Skin epidermis (tissue), 12 donors: Measurements from ENCODE around the gene CXCR3.
A peak's percentile ranks its signal among the peaks of the same experiment; 100 is the strongest.
"Not testable (repeated sequence)": the region's sequence is repeated elsewhere in the genome, so short reads cannot be mapped to it uniquely, and the experiment has no call there.

ENCODE experiments used
- H3K27ac ChIP-seq, 21 experiments: fragments of 200-600 bp; sonication (generic) in 11 of 21; one replicate each; pipeline ENCODE4 v1.5.0; 2020; ENCODE audit warnings: mild to moderate bottlenecking in 3 of 21, inconsistent platforms in 2 of 21, moderate library complexity in 2 of 21
- H3K4me3 ChIP-seq, 7 experiments: fragments of 200-600 bp; sonication (generic) in 2 of 7; one replicate each; pipeline ENCODE4 v1.5.0; 2020; ENCODE audit warnings: inconsistent platforms in 2 of 7, mild to moderate bottlenecking in 2 of 7, moderate library complexity in 1 of 7

CXCR3 gene

DNA sequence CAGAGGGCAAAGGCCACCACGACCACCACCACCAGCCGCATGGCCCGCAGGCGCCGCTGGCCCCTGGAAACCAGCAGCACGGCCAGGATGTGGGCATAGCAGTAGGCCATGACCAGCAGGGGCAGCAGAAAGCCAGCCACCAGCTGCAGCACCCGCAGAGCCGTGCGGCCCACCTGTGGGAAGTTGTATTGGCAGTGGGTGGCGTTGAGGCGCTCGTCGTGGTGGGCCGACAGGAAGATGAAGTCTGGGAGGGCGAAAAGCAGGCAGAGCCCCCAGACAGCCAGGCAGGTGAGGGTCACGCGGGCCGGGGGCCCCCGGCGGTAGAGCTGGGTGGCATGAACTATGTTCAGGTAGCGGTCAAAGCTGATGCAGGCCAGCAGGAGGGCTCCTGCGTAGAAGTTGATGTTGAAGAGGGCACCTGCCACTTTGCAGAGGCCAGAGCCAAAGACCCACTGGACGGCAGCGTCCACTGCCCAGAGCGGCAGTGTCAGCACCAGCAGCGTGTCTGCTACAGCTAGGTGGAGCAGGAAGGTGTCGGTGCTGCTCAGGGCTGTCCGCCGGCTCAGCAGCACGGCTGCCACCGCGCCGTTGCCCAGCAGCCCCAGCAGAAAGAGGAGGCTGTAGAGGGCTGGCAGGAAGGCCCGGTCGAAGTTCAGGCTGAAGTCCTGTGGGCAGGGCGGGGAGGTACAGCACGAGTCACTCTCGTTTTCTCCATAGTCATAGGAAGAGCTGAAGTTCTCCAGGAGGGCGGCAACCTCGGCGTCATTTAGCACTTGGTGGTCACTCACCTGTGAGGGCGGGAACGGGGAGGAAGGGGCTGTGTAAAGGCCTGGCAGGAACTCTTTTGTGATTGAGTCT, 1.4 kb downstream of the CXCR3 start:
- Histone ChIP-seq H3K27ac (peak overlapping the region in 9 of 21 experiments; percentile 11 to 93 (median 66)), H3K4me3 (peak overlapping the region in 4 of 7 experiments; percentile 1 to 20 (median 14))

DNA sequence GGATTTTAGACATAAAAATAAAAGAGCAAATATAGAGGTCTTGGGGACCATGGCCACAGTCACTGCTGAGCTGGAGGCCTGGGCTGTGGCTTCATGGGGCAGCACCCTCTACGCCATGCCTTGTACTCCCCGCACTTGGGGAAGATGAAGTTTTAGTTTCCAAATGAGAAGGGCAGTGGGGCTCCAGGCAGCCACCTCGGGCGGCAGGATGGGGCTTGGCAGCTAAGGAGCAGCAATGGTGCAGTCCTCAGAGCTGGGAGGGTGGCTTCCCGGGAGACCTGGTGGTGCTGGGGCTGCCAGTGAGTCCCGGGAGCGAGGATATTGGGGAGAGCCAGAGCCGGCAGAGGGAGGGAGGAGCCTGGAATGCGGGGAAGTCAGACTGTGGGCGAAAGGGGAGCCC, 2.4 kb downstream of the CXCR3 start:
- H3K4me3 ChIP-seq, result peak overlapping the region in 2 of 7 experiments; percentile 16 to 20
- peak overlapping the region in 6 of 21 experiments; percentile 44 to 93 (median 74) for H3K27ac ChIP-seq

DNA sequence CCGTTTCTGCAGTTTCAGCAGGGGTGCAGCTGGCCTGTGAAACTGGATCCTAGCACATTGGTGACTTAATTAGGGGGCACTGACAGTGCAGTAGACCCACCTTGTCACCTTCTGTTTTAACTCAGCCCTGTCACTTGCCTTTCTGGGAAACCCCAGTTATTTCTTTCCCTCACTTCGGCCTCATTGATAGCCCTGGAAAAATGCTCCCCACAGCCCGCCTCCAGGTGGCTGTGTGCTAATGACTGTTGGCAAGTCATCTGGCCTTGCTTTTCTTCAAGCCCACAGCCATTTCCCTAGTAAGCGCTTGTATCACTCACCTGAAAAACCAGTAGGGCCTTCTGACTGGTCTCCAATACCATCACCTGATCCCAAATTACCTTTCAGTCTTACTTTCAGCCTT, 3.3 kb downstream of the CXCR3 start:
- H3K4me3 ChIP-seq, result no peak overlapping the region
- H3K27ac ChIP-seq, result peak overlapping the region in 1 of 21 experiments; percentile 93

DNA sequence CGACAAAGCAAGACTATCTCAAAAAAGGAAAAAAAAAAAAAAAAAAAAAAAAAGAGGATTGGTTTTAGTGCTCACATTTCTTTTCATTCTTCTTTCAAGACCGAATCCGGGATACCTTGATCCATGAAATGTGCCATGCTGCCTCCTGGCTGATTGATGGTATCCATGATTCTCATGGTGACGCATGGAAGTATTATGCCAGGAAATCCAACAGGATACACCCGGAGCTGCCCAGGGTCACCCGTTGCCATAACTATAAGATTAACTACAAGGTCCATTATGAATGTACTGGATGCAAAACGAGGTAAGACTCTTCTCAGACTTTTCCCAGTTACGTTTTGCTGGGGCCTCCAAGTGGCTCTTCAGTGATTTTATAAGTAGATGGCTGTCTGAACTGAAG, 6.1 kb downstream of the CXCR3 start:
- H3K4me3 ChIP-seq, result no peak overlapping the region
- H3K27ac ChIP-seq, result no peak overlapping the region

DNA sequence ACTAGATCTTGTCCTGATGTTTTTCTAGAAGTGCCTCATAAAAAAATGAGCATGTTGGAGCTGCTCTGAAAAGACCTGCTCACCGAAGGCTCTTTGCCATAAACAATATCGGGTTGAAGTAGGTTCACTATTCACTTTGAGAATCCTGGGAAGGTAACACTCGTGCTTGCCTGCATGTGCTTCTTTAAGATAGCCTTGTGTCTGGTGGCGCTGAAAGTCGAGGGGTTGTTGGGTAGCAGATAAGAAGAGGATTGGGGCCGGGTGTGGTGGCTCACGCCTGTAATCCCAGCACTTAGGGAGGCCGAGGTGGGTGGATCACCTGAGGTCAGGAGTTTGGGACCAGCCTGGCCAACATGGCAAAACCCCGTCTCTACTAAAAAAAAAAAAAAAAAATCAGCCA, 6.6 kb downstream of the CXCR3 start:
- H3K27ac ChIP-seq, H3K4me3 ChIP-seq: not testable (repeated sequence)

DNA sequence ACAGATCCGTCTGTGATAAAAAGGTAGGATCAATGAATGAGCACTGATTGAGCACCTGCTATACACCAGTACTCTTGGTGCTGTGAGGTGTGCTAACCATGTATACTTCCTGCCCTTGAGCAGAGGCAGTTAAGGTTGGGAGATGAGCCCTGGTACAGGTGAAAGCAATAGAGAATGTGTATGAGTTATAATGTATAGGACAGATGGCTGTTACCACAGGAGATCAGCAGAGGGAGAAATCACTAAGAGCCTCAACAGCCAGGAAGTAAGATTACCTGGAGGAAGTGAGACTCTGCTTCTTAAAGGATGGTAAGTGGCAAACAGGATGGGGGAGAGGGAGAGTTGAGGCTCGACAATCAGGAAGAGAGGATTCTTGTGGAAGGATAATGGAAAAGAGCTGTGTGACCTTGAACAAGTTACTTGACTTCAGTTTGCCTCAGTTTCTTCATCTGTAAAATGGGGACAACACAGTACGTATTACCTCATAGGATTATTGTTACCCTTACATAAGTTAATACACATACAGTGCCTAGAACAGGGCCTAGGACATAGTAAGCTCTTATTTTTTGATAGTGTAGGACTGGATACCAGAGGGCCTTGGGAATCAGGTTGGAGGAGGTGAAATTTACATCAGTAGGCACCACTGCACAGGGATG, 9.1 kb downstream of the CXCR3 start:
- Histone ChIP-seq H3K4me3 (no peak overlapping the region), H3K27ac (peak overlapping the region in 1 of 21 experiments; percentile 30)

DNA sequence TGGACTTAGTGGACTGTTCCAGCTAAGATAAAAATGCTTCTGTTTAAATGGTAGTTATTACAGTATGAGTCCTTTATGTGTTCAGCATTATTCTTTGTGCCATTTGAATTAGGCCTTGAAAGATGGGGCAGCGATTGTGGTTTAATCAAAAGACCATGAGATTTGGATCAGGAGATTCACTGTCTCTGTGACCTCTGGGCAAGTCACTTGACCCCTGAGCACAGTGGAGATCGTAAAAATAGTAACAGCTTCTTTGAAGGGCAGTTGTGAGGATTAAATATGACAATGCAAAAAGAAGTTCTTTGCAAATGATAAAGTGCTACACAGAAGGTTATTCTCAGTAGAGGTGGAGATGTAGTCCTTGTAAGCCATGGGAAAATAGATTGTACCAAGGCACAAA, 10.8 kb downstream of the CXCR3 start:
- no peak overlapping the region for H3K4me3 ChIP-seq
- H3K27ac ChIP-seq, result peak overlapping the region in 4 of 21 experiments; percentile 11 to 78 (median 56)

DNA sequence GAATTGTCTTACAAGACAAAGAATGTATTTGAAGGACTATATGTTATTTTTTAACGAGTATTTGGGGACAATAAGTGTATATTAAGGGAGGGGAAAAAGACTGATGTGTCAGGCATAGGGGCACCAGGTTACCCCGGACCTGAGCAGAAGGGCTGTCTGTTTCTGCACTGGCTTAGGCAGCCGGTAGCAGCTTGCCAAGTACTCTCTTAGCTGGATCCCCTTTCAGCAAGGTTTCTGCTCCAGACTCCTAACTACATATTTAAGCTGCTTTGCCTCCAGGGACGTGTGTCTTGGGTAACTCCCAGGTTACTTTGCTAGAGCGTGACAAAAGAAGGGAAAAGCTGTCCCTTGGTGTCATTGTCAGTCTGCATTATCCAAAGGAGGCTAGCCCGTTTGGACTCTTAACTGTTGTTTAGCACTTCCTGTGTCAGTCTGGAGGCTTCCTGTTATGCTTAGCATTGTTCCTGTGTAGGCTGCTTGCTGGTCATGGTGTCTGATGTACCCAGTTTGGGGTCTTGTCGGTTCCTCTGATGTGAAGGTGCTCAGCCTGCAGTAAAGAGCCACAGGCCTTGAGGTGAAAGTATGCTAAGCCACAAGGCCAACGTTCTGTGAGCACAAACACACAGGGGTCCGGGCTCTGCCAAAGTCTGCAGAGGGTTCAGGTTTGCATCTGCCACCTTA, 11.6 kb downstream of the CXCR3 start:
- peak overlapping the region in 6 of 21 experiments; percentile 11 to 78 (median 43) for H3K27ac ChIP-seq
- H3K4me3 ChIP-seq, result no peak overlapping the region

DNA sequence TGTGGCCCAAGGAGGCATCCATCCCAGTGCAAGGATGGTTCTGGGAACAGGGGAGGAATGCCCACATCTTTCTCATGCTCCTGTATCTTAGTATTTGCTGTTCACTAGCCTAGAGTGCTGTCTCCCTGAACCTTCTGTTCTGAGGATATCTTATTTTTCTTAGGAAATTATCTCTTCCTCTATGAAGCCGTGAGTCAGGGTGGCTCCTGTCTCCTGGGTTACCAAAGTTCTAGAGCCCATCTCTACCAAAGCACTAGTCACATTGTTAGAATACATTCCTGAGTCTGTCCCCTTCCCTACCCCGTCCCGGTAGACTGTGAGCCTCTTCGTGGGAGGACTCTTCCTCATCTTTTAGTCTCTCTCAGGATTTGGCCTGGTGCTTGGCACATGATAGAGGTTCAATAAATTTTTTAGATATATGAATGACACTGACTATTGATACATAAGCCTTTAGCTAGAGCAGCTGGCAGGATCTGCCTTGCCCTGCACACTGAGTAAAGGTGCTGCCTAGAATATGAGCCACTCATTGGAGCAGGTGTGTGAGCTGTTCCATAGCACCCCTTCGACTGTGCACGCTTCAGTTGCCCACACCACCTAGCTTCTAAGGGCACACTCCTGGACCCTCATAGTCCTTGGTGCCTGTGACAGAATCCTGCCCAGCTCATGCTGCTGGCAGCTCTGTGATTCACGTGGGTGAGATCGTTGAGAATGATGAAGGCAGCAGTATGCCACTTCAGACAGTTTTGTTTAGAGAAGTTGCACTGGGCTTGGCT, 13.3 kb downstream of the CXCR3 start:
- peak overlapping the region in 1 of 21 experiments; percentile 78 for H3K27ac ChIP-seq
- no peak overlapping the region for H3K4me3 ChIP-seq

DNA sequence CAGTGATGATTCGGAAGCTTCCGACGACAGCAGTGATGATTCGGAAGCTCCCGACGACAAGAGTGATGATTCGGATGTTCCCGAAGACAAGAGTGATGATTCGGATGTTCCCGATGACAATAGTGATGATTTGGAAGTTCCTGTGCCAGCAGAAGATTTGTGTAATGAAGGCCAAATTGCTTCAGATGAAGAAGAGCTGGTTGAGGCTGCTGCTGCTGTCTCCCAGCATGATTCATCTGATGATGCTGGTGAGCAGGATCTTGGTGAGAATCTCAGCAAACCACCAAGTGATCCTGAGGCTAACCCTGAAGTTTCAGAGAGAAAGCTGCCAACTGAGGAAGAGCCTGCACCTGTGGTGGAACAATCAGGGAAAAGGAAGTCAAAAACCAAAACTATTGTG, 14.2 kb downstream of the CXCR3 start:
- Histone ChIP-seq H3K4me3 (no peak overlapping the region), H3K27ac (no peak overlapping the region)

DNA sequence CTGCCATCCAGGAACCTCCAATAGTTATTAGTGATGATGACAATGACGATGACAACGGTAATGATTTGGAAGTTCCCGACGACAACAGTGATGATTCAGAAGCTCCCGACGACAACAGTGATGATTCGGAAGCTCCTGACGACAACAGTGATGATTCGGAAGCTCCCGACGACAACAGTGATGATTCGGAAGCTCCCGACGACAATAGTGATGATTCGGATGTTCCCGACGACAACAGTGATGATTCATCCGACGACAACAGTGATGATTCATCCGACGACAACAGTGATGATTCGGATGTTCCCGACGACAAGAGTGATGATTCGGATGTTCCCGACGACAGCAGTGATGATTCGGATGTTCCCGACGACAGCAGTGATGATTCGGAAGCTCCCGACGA, 14.7 kb downstream of the CXCR3 start:
- Histone ChIP-seq H3K27ac (no peak overlapping the region), H3K4me3 (no peak overlapping the region)

DNA sequence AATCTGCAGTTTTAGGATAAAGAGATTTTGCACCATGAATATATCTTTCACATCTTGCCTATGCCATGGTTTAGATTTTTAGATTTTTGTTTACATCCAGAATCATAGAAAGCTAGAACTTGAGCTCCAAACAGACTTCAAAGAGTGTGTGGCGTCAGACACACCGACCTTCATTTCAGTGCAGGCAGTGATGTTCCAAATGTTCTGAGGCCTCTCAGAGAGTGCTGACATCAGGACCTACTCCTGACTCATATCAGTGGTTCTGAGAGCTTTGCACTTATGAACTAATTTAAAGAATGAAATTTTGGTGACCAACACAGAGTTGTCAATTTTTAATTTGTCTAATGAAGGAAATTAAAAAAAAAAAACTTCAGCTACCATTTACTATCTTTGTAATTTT, 18.3 kb downstream of the CXCR3 start:
- Histone ChIP-seq H3K27ac (no peak overlapping the region), H3K4me3 (no peak overlapping the region)

DNA sequence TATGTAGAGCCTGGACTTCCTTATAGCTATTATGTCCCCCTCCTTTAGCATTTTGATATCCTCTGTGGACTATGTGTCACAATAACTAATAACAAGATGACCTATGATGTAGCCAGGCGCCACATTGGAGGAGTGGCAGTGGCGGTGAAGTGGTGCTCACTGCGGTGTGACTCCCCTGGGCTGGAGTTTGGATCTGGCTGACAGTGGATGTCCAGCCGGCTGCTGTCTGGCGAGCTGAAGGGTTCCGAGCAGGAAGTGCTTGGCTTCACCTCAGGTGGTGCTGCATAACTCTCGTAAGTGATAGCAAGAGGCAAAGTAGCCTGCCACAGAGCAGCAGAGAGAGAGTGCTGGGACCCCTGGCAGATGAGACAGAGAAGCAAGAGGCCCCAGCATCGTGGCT, 25.1 kb downstream of the CXCR3 start:
- H3K27ac ChIP-seq, result not testable (repeated sequence)

DNA sequence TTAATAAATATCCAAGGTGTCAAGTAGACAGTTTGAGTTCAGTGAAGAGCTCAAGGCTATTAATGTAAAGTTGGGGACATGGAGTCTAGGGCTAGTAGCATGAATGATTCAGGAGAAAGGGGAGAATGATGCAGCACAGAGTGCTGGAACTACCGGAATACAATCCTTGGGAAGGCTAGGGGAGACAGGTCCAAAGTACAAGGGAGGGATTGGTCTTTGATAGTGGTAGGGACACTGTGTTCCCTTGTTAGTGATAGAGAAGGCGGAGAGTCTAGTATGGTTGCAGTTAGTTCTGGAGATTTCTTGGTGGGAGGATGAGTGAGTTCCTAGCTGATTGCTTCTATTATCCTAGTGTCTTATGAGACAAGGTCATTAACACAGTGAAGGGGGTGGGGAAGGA, 31.4 kb downstream of the CXCR3 start:
- no peak overlapping the region for H3K27ac ChIP-seq
- no peak overlapping the region for H3K4me3 ChIP-seq

More for the DNA sequence above, 25.1 kb downstream of the CXCR3 start:
- H3K4me3 ChIP-seq, result not testable (repeated sequence)

DNA sequence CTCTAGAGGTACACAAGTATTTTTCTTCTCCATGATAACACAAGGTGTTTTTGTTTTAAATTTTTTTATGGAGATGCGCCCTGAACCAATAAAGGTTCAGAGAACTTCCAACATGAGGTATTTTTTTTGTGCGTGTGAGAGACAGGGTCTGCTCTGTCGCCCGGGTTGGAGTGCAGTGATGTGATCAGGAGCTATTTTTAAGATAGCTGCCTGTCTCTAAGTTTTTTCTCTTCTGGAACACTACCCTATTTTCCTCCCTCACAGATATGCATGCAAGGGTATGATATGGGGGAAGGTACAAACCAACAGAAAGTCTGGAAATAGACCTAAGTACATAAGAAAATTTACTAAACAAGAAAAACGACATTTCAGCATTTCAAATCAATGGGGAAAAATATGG, 37.1 kb downstream of the CXCR3 start:
- Histone ChIP-seq H3K27ac (no peak overlapping the region), H3K4me3 (no peak overlapping the region)

DNA sequence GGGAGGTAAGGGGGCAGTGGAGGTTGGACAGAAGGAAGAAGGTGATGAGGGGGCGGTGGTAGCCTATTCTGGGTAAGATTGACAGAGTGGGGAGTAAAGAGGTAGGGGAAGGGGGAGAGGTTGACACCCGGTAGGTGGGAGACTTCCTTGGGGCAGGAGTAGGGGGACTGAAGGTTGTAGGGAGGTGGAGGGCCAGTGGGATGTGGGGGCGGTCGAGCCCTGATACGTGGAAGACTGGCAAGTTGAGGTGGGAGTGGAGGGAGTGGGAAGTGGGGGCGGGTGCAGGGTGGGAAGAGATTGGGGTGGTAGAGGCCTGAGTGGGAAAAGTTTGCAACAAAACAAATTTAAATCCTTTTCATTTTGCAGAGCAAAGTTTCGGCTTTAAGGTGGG, 38.3 kb downstream of the CXCR3 start:
- H3K27ac ChIP-seq, result no peak overlapping the region

DNA sequence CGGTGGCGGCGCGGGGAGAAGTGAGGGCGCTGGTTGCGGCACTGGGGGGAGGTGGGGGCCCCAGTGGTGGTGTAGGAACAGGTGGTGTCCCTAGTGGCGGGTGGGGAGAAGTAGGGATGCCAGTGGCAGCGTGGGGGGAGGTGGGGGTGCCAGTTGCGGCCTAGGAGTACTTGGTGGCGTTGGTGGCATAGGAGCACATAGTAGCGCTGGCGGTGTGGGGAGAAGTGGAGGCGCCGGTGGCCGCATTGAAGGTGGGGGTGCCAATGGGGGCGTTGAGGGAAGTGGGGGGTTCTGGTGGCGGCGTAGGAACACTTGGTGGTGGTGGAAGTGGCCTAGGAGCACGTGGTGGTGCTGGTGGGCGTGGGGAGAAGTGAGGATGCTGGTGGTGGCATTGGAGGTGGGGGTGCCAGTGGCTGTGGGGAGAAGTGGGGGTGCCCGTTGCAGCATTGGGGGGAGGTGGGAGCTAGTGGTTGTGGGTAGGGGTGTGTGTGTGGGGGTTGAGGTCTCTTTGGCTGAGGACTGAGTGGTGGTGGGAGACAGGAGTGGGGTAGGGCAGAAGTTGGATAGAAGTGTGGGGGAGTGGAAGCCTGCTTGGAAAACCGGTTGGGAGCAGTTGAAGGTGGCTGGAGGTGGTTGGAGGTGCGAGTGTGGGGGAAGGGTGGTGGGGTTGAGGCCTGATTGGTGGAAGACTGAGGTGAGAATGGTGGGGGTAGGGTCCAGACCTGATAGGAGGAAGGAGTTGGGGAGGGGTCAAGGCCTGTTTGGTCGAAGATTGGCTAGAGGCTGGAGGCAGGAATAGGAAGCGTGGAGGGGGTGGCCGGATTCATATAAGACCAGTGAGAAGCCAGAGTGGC, 38.9 kb downstream of the CXCR3 start:
- Histone ChIP-seq H3K4me3 (no peak overlapping the region), H3K27ac (no peak overlapping the region)

More for the DNA sequence above, 38.3 kb downstream of the CXCR3 start:
- no peak overlapping the region for H3K4me3 ChIP-seq

DNA sequence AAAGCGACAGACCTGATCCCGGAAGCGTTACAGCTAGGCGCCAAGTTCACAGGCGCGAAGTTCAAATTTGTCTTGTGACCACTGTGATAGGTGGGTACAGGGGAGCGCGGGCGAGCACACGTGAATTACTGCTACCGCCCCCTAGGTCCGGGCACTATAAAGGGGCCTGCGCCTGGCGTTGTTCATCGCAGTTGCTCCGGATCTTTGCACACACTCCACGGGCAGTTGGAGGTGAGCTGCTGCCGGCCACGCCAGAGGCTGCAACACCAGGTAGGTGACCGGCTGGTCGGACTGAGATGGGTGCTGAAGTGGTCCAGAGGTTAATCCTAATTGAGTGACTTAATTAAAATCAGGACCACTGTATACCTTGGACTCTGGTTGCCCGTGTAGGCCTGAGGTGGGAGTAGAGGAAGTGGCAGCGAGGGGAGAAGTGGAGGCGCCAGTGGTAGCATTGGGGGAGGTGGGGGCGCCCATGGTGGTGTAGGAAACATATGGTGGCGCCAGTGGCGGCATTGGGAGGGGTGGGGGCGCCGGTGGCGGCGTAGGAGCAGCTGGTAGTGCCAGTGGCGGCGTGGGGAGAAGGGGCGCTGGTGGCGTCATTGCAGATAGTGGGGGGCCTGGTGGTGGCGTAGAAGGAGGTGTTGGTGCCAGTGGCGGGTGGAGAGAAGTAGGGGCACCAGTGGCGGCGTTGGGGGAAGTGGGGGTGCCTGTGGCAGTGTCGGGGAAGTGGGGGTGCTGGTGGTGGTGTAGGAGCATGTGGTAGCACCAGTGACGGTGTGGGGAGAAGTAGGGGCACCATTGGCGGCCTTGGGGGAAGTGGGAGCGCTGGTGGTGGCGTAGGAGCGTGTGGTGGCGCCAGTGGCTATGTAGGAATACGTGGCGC, 39.8 kb downstream of the CXCR3 start, which contains the start of gene GCNA:
Gene GCNA, plus strand, starts transcription at position 185 of the 883 bp plus-strand sequence. CDS start 2,385 bp downstream, outside the sequence.
- H3K4me3 ChIP-seq, result no peak within 1 kb of the TSS
- no peak within 1 kb of the TSS for H3K27ac ChIP-seq
